Mesothelial cell of epicardium (in vitro differentiated cells): ENCODE results near the gene COPZ2. TPM values are rescaled to one million over a fixed set of nuclear protein-coding genes. Genes with fewer than 3 reads are reported as not detected.

Experiments used
- DNase-seq, 2 experiments: peaks; one replicate each; pipeline ENCODE4 v3.0.0; 2021; ENCODE audit warnings: low spot score in 2 of 2; ENCODE audit not compliant: unreplicated experiment in 2 of 2
- H3K27ac Mint-ChIP-seq: 2 replicates; pipeline ENCODE4 v1.8.0; 2021; ENCODE audit warnings: mixed read lengths
- H3K27me3 Mint-ChIP-seq: 2 replicates; pipeline ENCODE4 v1.8.0; 2021; ENCODE audit warnings: low read depth, mixed read lengths
- H3K36me3 Mint-ChIP-seq: 2 replicates; pipeline ENCODE4 v1.8.0; 2021; ENCODE audit warnings: mixed read lengths
- H3K4me1 Mint-ChIP-seq: 2 replicates; pipeline ENCODE4 v1.8.0; 2021; ENCODE audit warnings: mixed read lengths
- H3K4me3 Mint-ChIP-seq: 2 replicates; pipeline ENCODE4 v1.8.0; 2021; ENCODE audit warnings: mild to moderate bottlenecking, moderate library complexity, mixed read lengths
- H3K9me3 Mint-ChIP-seq: 2 replicates; pipeline ENCODE4 v1.8.0; 2021; ENCODE audit warnings: mixed read lengths
- CTCF ChIP-seq: fragments of 200-600 bp; sonication (generic); IDR thresholded peaks from one replicate; pipeline ENCODE4 v1.5.0; 2021; ENCODE audit warnings: antibody characterized with exemption; ENCODE audit not compliant: unreplicated experiment
- total RNA-seq: library from RNA; stranded (reverse); gene quantifications from 3 replicates; pipeline ENCODE4 v1.2.1, GENCODE V29; 2021

The COPZ2 gene
- total RNA-seq, 1 donor from 2014 or later = 28.2 TPM

DNA sequence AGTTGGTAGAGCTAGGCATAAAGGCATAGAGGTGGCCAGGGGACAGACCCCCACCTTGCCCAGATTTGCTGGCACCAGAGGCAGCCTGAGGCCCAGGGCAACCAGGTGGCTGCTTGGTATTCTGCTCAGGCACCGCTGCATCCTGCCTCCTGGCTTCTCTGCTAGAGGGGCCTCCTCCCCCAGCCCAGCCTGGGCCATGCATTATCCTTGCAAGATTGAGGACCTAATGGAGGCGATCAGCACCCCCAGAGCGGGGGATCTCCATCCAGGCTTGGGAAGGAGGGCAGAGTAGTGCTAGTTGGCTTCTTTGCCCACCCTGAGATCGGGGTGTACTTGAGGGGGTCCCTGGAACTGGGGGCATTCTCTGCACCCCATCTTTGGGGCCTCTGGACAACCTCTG lies 42.9 kb downstream of the COPZ2 start:
- H3K4me1 Mint-ChIP-seq = peaks cover 24% of the 10 kb centered on the region
- H3K4me3 Mint-ChIP-seq = no peak overlapping the region
- H3K27ac Mint-ChIP-seq = no peak overlapping the region

DNA sequence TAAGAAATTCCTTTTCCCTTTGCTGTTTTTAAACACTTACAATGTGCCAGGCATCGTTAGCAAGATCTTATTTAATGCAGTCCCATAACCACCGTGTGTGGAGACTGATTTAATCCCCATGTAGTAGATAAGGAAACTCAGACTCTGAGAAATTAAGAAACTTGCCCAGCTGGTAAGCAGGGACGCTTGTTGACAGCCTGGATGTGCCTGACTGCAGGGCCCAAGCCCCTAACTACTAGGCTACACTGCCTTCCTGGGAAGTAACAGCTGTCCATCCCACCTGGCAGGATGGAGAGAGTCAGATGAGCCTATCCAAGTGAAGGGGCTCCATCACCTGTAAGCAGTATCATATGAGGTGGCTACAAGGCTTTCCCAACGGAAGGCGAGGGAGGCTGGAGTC lies 43.6 kb downstream of the COPZ2 start:
- peaks cover 31% of the 10 kb centered on the region for H3K4me1 Mint-ChIP-seq
- H3K27ac Mint-ChIP-seq = no peak overlapping the region
- no peak for DNase-seq
- H3K9me3 Mint-ChIP-seq = no peaks in the 10 kb centered on the region
- no peak overlapping the region for H3K4me3 Mint-ChIP-seq
- H3K27me3 Mint-ChIP-seq = peaks cover 3% of the 10 kb centered on the region
- H3K36me3 Mint-ChIP-seq = no peaks in the 10 kb centered on the region
- TF ChIP-seq CTCF = no peak

More for the DNA sequence above, 42.9 kb downstream of the COPZ2 start:
- H3K36me3 Mint-ChIP-seq = no peaks in the 10 kb centered on the region
- no peak for DNase-seq
- no peak for TF ChIP-seq CTCF
- no peaks in the 10 kb centered on the region for H3K9me3 Mint-ChIP-seq
- no peaks in the 10 kb centered on the region for H3K27me3 Mint-ChIP-seq

- no peak overlapping the region for H3K27ac Mint-ChIP-seq
- no peak for TF ChIP-seq CTCF
- peaks cover 3% of the 10 kb centered on the region for H3K27me3 Mint-ChIP-seq
- DNase-seq = no peak
- H3K4me1 Mint-ChIP-seq = peaks cover 35% of the 10 kb centered on the region
- no peak overlapping the region for H3K4me3 Mint-ChIP-seq
- H3K9me3 Mint-ChIP-seq = no peaks in the 10 kb centered on the region
- no peaks in the 10 kb centered on the region for H3K36me3 Mint-ChIP-seq
Measured at GRCh38 chr17:47993031-47993564, 44.5 kb downstream of the COPZ2 start.

DNA sequence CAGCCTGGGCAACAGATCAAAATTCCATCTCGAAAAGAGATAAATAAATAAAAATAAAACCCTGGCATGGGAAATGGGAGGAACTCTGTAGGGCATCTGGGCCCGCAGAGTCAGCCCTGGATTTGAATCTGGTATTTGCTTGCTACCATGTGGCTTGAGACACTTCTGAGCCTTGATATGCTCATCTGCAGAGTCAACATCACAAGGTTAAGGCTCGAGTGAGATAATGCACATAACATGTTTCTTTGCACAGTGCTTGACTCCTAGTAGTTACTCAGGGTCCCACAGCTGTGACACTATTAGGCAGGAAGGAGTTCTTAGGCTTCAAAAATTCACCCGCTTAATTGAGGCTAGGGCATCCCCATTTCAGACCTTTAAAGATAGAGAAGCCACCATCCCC lies 45.4 kb downstream of the COPZ2 start:
- H3K4me1 Mint-ChIP-seq = peaks cover 42% of the 10 kb centered on the region
- no peaks in the 10 kb centered on the region for H3K36me3 Mint-ChIP-seq
- no peak for TF ChIP-seq CTCF
- H3K27ac Mint-ChIP-seq = no peak overlapping the region
- DNase-seq = no peak
- no peak overlapping the region for H3K4me3 Mint-ChIP-seq
- H3K9me3 Mint-ChIP-seq = no peaks in the 10 kb centered on the region
- peaks cover 3% of the 10 kb centered on the region for H3K27me3 Mint-ChIP-seq

DNA sequence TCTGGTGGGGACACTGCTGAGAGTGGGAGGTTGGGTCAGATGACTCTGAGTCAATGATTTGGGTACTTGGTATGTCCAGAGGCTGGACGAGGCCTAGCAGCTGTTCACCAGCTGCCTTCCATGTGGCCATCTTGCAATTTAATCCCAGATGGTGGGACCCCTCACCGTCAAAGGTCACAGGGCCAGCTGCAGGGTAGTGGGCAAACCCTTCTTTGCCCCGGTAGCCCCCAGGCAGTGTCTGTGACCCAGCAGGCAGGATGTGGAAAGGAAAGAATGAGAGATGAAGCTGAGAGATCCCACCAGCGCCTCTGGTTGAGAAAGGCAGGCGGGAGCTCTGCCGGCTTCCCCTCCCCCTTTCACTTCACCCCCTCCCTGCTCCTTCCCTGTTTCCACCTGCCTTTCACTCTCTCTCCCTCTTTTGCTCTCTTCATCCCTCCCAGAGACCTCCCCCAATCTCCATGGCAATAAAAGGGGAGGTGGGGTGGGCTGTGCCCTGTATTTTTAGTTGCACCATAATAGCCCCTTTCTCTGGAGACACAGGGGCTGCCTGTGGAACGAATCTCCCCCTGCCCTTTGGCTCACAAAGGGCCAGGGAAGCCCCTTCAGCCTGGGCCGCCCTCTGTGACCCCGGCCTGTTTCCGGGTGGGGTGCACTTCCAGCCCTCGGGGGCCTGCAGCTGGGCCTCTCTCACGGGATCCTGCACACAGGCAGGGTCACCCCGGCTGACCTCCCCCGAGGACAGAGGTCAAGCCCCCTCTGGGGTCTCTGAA lies 46.5 kb downstream of the COPZ2 start:
- H3K9me3 Mint-ChIP-seq = no peaks in the 10 kb centered on the region
- no peaks in the 10 kb centered on the region for H3K36me3 Mint-ChIP-seq
- H3K4me1 Mint-ChIP-seq = peaks cover 42% of the 10 kb centered on the region
- no peak overlapping the region for H3K4me3 Mint-ChIP-seq
- no peak for TF ChIP-seq CTCF
- H3K27me3 Mint-ChIP-seq = peaks cover 3% of the 10 kb centered on the region
- H3K27ac Mint-ChIP-seq = no peak overlapping the region
- no peak for DNase-seq
